HEK293T (cell line): ENCODE measurements around the gene BRD8.

Experiments
- ARNT ChIP-seq: fragments of 450-650 bp; IDR thresholded peaks from 2 replicates; pipeline ENCODE4 v1.6.1; 2017; ENCODE audit warnings: mild to moderate bottlenecking
- BHLHE40 ChIP-seq: fragments of 450-650 bp; IDR thresholded peaks from 2 replicates; pipeline ENCODE4 v1.6.1; 2016; ENCODE audit warnings: mild to moderate bottlenecking, moderate library complexity, borderline replicate concordance
- ELF4 ChIP-seq: fragments of 450-650 bp; IDR thresholded peaks from 2 replicates; pipeline ENCODE4 v1.6.1; 2017; ENCODE audit warnings: antibody characterized with exemption
- FOXA1 ChIP-seq: fragments of 450-650 bp; IDR thresholded peaks from 2 replicates; pipeline ENCODE4 v1.6.1; 2016; ENCODE audit warnings: mild to moderate bottlenecking
- FOXK2 ChIP-seq: fragments of 450-650 bp; IDR thresholded peaks from 2 replicates; pipeline ENCODE4 v1.6.1; 2016; ENCODE audit warnings: mild to moderate bottlenecking
- FOXM1 ChIP-seq: fragments of 450-650 bp; IDR thresholded peaks from 2 replicates; pipeline ENCODE4 v1.6.1; 2017; ENCODE audit warnings: mild to moderate bottlenecking, borderline replicate concordance
- HDGF ChIP-seq: fragments of 450-650 bp; IDR thresholded peaks from 2 replicates; pipeline ENCODE4 v1.6.1; 2017; ENCODE audit warnings: antibody characterized with exemption, borderline replicate concordance
- LEF1 ChIP-seq: fragments of 450-650 bp; IDR thresholded peaks from 2 replicates; pipeline ENCODE4 v1.6.1; 2017; ENCODE audit warnings: mild to moderate bottlenecking, borderline replicate concordance
- PKNOX1 ChIP-seq: fragments of 450-650 bp; IDR thresholded peaks from 2 replicates; pipeline ENCODE4 v1.6.1; 2016
- SP1 ChIP-seq: fragments of 450-650 bp; IDR thresholded peaks from 2 replicates; pipeline ENCODE4 v1.6.1; 2017
- SUZ12 ChIP-seq: fragments of 450-650 bp; IDR thresholded peaks from 2 replicates; pipeline ENCODE4 v1.6.1; 2016; ENCODE audit warnings: mild to moderate bottlenecking
- ZNF384 ChIP-seq: fragments of 450-650 bp; IDR thresholded peaks from 2 replicates; pipeline ENCODE4 v1.6.1; 2016

DNA sequence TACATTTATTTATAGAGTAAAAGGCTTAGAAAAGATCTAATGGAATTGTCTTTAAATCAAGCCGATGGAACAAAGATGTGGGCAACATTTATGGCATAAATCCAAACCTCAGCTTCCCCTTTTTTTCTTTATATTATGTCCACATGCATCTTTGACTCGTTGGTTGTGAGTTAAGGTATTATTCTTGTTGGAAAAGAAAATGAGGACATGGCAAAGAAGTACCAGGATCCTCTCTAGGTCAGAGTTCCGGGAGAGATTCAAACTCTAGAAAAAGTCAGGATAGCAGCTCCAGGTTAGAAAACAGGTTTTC is 38.7 kb downstream of the BRD8 start:
- TF ChIP-seq HDGF (no peak), ELF4 (no peak), SUZ12 (no peak), LEF1 (no peak), FOXK2 (no peak), BHLHE40 (no peak), PKNOX1 (no peak), FOXA1 (no peak), FOXM1 (no peak), SP1 (no peak), ARNT (no peak), ZNF384 (no peak)
